Kidney (tissue), 14 donors: ENCODE data around the gene CDKN2D. TPM values are rescaled to one million over a fixed set of nuclear protein-coding genes. Genes with fewer than 3 reads are reported as not detected.
"Not testable (repeated sequence)": the region's sequence is repeated elsewhere in the genome, so short reads cannot be mapped to it uniquely, and the experiment has no call there.

ENCODE experiments used
- DNase-seq, 5 donors: peaks; one replicate each; pipeline ENCODE4 v3.0.0-alpha.2; 2013 to 2020
- FAIRE-seq: peaks from 2 replicates; lab custom pipeline; 2012; peaks lifted over from hg19 to GRCh38; lab: Jason Lieb, UNC
- H3K27ac ChIP-seq, 2 donors: one replicate each; pipeline ENCODE4 v1.7.0; 2013; ENCODE audit warnings: low read depth in 2 of 2, low read length in 2 of 2, inconsistent platforms in 1 of 2
- H3K27me3 ChIP-seq: one replicate; pipeline ENCODE4 v1.7.1; 2013; ENCODE audit warnings: low read length, inconsistent platforms; ENCODE audit not compliant: control insufficient read depth, insufficient read depth
- H3K36me3 ChIP-seq, 3 donors: one replicate each; pipeline versions ENCODE4 v1.7.0 to v1.7.1; 2013; ENCODE audit warnings: low read length in 3 of 3, control low read depth in 1 of 3, inconsistent platforms in 1 of 3; ENCODE audit not compliant: insufficient read depth in 3 of 3, control insufficient read depth in 2 of 3
- H3K4me1 ChIP-seq, 3 donors: one replicate each; pipeline versions ENCODE4 v1.7.0 to v1.7.1; 2013; ENCODE audit warnings: low read length in 3 of 3, inconsistent platforms in 1 of 3, low read depth in 1 of 3; ENCODE audit not compliant: control insufficient read depth in 2 of 3, insufficient read depth in 2 of 3
- H3K4me3 ChIP-seq, 3 donors: one replicate each; pipeline versions ENCODE4 v1.7.0 to v1.8.1; 2013; ENCODE audit warnings: low read length in 3 of 3, control low read depth in 1 of 3, inconsistent platforms in 1 of 3
- H3K9ac ChIP-seq, 3 donors: one replicate each; pipeline versions ENCODE4 v1.7.0 to v1.7.1; 2013; ENCODE audit warnings: low read length in 3 of 3, control low read depth in 1 of 3, inconsistent platforms in 1 of 3
- H3K9me3 ChIP-seq, 3 donors: one replicate each; pipeline versions ENCODE4 v1.7.0 to v1.7.1; 2013; ENCODE audit warnings: low read length in 3 of 3, control low read depth in 1 of 3, inconsistent platforms in 1 of 3; ENCODE audit not compliant: control insufficient read depth in 2 of 3, insufficient read depth in 1 of 3
- CTCF ChIP-seq: IDR thresholded peaks from 3 replicates; pipeline ENCODE4 v1.5.1; 2012; ENCODE audit warnings: mild to moderate bottlenecking, moderate library complexity, borderline replicate concordance; ENCODE audit not compliant: insufficient read depth; ENCODE audit errors: extremely low read depth
- intact Hi-C: fragments of 100-400 bp; cut with DNase I; formaldehyde crosslinking; loops from one replicate; pipeline ENCODE4 v1.11.1; 2022
- polyA plus RNA-seq: library from polyadenylated mRNA; stranded (reverse); fragments of 350-450 nt; fragmentation: Illumina TruSeq; extraction: RNeasy Lipid Tissue Mini Kit (QIAGEN cat#74804); gene quantifications from one replicate; pipeline ENCODE4 v1.2.3, GENCODE V29; 2014; ENCODE audit warnings: low read depth, low replicate concordance; ENCODE audit not compliant: insufficient read depth
- total RNA-seq: library from RNA; stranded (reverse); fragmentation: NEBNext Ultra II Directional; extraction: Animal tissue kit (Norgen Biotek cat#: 25700); gene quantifications from one replicate; pipeline ENCODE4 v1.2.1, GENCODE V29; 2021
- donor health status: control.
- donor health status: control.
- donor health status: control.
- donor health status: control.
- donor health status: control.
- donor health status: DM: yes; HTN: yes; CAD: no.
- donor health status: Normal renal cell carcinoma (clear cell type).

The CDKN2D gene
- total and polyA plus RNA-seq, 2 donors from 2014 or later = 8.8 to 14.7 TPM

GRCh38 chr19:10551698-10552301 lies 17.0 kb downstream of the CDKN2D start:
- no peak overlapping the region for H3K27ac ChIP-seq
- no peaks in the 10 kb centered on the region for H3K27me3 ChIP-seq
- no peaks in the 10 kb centered on the region for H3K9me3 ChIP-seq
- H3K4me3 ChIP-seq = no peak overlapping the region
- DNase-seq = no peak
- TF ChIP-seq CTCF = no peak
- peaks cover 0 to 57% (median 31%) of the 10 kb centered on the region in 3 donors for H3K36me3 ChIP-seq
- no peak for FAIRE-seq
- no peak overlapping the region for H3K9ac ChIP-seq
- intact Hi-C loops = no loop called here
- no peaks in the 10 kb centered on the region for H3K4me1 ChIP-seq

GRCh38 chr19:10551006-10551405 lies 17.8 kb downstream of the CDKN2D start:
- peaks cover 0 to 58% (median 30%) of the 10 kb centered on the region in 3 donors for H3K36me3 ChIP-seq
- H3K9me3 ChIP-seq, H3K4me1 ChIP-seq, H3K9ac ChIP-seq, intact Hi-C loops, FAIRE-seq, H3K27ac ChIP-seq, DNase-seq, H3K27me3 ChIP-seq, H3K4me3 ChIP-seq: not testable (repeated sequence)

DNA sequence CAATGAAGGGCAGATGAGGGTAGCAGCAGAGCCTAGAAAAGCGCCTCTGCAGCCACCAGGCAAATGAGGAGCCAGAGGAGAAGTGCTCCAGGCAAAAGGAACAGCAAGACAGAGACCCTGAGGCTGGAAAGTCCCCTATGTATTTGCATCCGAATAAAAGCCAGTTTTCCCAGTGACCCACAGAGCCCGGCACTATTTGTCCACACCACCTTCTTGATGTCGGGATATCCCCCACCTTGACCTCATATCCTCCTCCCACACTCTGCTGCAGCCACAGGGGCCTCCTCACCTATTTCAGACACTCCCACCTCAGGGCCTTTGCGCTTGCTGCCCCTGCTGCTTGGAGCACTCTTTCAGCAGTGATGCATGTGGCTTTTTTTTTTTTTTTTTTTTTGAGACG lies 18.4 kb downstream of the CDKN2D start:
- no peak for TF ChIP-seq CTCF
- intact Hi-C loops = no loop called here
- H3K9ac ChIP-seq = no peak overlapping the region
- no peaks in the 10 kb centered on the region for H3K4me1 ChIP-seq
- FAIRE-seq = no peak
- DNase-seq = no peak
- peaks cover 0 to 51% (median 26%) of the 10 kb centered on the region in 3 donors for H3K36me3 ChIP-seq
- H3K4me3 ChIP-seq = no peak overlapping the region
- no peak overlapping the region for H3K27ac ChIP-seq
- H3K9me3 ChIP-seq = no peaks in the 10 kb centered on the region
- no peaks in the 10 kb centered on the region for H3K27me3 ChIP-seq

DNA sequence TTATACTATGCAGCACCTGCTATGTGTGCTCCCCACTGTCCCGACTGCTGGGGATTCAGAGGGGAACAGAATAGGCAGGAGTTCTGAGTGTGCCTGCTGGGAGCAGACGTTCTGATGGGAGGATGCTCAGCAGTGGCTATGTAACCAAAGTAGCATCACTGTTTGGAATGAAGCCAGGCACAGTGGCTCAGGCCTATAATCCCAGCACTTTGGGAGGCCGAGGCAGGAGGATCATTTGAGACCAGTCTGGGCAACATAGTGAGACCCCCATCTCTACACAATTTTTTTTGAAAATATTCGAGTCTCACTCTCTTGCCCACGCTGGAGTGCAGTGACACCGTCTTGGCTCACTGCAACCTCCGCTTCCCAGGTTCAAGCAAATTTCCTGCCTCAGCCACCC lies 19.0 kb downstream of the CDKN2D start:
- no peak for TF ChIP-seq CTCF
- peaks cover 0 to 48% (median 25%) of the 10 kb centered on the region in 3 donors for H3K36me3 ChIP-seq

More for the DNA sequence above, 19.0 kb downstream of the CDKN2D start:
- FAIRE-seq (no peak), DNase-seq (no peak)
- intact Hi-C loops = no loop called here
- Histone ChIP-seq H3K27ac (no peak overlapping the region), H3K4me3 (no peak overlapping the region), H3K9me3 (no peaks in the 10 kb centered on the region), H3K27me3 (no peaks in the 10 kb centered on the region), H3K9ac (no peak overlapping the region), H3K4me1 (peaks cover 0 to 4% (median 0%) of the 10 kb centered on the region in 3 donors)
